Measurements from ENCODE around the gene ZBTB17. TPM values are rescaled to one million over a fixed set of nuclear protein-coding genes. Genes with fewer than 3 reads are reported as not detected.

ZBTB17 gene
- total and polyA plus RNA-seq, 9 of the 15 experiments (the other 6 are each of a cell fraction or from before 2014, with no cell fraction given) = 1.1 to 53.4 (median 29.6) TPM

DNA sequence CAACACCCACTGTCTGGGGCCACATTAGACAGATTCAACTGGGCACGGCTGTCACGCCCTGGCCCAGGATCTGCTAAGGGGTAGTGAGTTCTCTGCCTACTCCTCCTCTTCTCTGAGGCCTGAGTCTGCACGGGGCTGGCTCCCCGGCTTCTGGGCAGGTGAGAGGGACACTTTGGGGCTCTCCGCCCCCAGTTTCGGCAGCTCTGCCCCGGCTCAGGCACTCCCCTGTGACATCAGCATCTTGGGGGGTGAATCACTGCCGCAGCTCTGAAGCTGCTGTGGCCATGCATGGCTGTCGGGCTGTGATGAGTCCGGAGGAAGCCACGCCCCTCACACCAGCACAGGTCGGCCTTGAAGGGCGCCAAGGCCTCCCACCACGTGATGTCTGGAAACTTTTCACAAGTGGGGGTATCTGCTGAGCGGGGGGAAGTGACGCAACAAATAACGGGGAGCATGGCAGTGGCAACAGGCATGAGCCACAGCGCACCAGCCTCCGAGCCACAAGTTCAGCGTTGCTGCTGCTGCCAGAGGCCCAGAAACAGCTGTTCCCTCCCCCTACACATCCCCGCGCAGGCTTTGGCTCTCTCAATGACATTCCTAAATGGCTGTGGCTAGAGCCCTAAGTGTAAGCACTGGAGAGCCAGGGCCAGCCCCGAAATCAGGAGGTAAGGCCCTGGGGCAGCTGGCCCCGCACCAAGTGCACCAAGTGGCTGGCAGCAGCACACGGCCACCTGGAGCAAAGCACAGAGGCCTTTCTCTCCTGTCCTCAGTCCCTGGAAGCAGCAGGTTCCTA lies 26.3 kb downstream of the ZBTB17 start (continued):
- TF ChIP-seq, protein P1, sequence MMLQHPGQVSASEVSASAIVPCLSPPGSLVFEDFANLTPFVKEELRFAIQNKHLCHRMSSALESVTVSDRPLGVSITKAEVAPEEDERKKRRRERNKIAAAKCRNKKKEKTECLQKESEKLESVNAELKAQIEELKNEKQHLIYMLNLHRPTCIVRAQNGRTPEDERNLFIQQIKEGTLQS (IDR thresholded peaks at IDR 0.05) = peak; percentile 94
- TF ChIP-seq, protein P1 (CRISPR knock-in tag; conservative IDR thresholded peaks at IDR 0.05) = peak; percentile 88
- TF ChIP-seq LARP7 (IDR thresholded peaks at IDR 0.05) (0 out of 2 replicates have a peak, but pooled peaks have one; percentile 7), ARID1B (IDR thresholded peaks at IDR 0.05) (peak; percentile 60; the same call in 1 of the 2 replicates), MAZ (CRISPR knock-in tag; conservative IDR thresholded peaks at IDR 0.05 in 1 of 2, IDR thresholded peaks at IDR 0.05 in 1 of 2) (peak in 1 of 2 experiments; percentile 64; a peak in 2 of 4 replicates), ZNF175 (CRISPR knock-in tag; IDR thresholded peaks at IDR 0.05; ENCODE audit: low read depth) (peak; percentile 82; the same call in 1 of the 2 replicates), ZNF699 (CRISPR knock-in tag; IDR thresholded peaks at IDR 0.05; ENCODE audit: insufficient replicate concordance) (no peak), U2AF1 (optimal IDR thresholded peaks at IDR 0.05; ENCODE audit: low read depth, low read length) (no peak), RFX5 (IDR thresholded peaks at IDR 0.05; ENCODE audit: low read depth, low read length) (no peak), ZNF316 (IDR thresholded peaks at IDR 0.05) (no peak), ARID2 (IDR thresholded peaks at IDR 0.05) (no peak), RCOR1 (IDR thresholded peaks at IDR 0.05; ENCODE audit: borderline replicate concordance in 1 of 2, low read depth in 2 of 2, low read length in 2 of 2) (peak in 1 of 2 experiments; percentile 95; a peak in 3 of 4 replicates), DMBX1 (CRISPR knock-in tag; IDR thresholded peaks at IDR 0.05; ENCODE audit: borderline replicate concordance) (peak; percentile 87), FOSL1 (tag; conservative IDR thresholded peaks at IDR 0.05) (peak; percentile 92), NR4A1 (CRISPR knock-in tag; IDR thresholded peaks at IDR 0.05) (peak; percentile 52; the same call in 1 of the 2 replicates), NR4A1 (tag; IDR thresholded peaks at IDR 0.05) (peak; percentile 69; the same call in 1 of the 2 replicates), ATF7 (IDR thresholded peaks at IDR 0.05) (peak; percentile 85), HLTF (IDR thresholded peaks at IDR 0.05) (no peak), ZBTB17 (CRISPR knock-in tag; IDR thresholded peaks at IDR 0.05) (peak; percentile 51; the same call in 1 of the 2 replicates)
- TF ChIP-seq, protein P2, sequence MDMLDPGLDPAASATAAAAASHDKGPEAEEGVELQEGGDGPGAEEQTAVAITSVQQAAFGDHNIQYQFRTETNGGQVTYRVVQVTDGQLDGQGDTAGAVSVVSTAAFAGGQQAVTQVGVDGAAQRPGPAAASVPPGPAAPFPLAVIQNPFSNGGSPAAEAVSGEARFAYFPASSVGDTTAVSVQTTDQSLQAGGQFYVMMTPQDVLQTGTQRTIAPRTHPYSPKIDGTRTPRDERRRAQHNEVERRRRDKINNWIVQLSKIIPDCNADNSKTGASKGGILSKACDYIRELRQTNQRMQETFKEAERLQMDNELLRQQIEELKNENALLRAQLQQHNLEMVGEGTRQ (CRISPR knock-in tag; IDR thresholded peaks at IDR 0.05) = peak; percentile 92
- TF ChIP-seq, protein P3, sequence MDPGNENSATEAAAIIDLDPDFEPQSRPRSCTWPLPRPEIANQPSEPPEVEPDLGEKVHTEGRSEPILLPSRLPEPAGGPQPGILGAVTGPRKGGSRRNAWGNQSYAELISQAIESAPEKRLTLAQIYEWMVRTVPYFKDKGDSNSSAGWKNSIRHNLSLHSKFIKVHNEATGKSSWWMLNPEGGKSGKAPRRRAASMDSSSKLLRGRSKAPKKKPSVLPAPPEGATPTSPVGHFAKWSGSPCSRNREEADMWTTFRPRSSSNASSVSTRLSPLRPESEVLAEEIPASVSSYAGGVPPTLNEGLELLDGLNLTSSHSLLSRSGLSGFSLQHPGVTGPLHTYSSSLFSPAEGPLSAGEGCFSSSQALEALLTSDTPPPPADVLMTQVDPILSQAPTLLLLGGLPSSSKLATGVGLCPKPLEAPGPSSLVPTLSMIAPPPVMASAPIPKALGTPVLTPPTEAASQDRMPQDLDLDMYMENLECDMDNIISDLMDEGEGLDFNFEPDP (CRISPR knock-in tag; IDR thresholded peaks at IDR 0.05) = 0 out of 2 replicates have a peak, but pooled peaks have one; percentile 30
- TF ChIP-seq, protein P4, sequence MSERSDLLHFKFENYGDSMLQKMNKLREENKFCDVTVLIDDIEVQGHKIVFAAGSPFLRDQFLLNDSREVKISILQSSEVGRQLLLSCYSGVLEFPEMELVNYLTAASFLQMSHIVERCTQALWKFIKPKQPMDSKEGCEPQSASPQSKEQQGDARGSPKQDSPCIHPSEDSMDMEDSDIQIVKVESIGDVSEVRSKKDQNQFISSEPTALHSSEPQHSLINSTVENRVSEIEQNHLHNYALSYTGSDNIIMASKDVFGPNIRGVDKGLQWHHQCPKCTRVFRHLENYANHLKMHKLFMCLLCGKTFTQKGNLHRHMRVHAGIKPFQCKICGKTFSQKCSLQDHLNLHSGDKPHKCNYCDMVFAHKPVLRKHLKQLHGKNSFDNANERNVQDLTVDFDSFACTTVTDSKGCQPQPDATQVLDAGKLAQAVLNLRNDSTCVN (CRISPR knock-in tag; IDR thresholded peaks at IDR 0.05) = 0 out of 2 replicates have a peak, but pooled peaks have one; percentile 13
- TF ChIP-seq, protein P5, sequence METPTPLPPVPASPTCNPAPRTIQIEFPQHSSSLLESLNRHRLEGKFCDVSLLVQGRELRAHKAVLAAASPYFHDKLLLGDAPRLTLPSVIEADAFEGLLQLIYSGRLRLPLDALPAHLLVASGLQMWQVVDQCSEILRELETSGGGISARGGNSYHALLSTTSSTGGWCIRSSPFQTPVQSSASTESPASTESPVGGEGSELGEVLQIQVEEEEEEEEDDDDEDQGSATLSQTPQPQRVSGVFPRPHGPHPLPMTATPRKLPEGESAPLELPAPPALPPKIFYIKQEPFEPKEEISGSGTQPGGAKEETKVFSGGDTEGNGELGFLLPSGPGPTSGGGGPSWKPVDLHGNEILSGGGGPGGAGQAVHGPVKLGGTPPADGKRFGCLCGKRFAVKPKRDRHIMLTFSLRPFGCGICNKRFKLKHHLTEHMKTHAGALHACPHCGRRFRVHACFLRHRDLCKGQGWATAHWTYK (CRISPR knock-in tag; IDR thresholded peaks at IDR 0.05) = peak; percentile 29; the same call in 1 of the 2 replicates

Measured in K562 (cell line).